SK-N-SH treated with all-trans-retinoic acid at 6 μM for 48 hours (cell line): Measurements from ENCODE around the gene TMED10.

Source experiments
- ARNTL ChIP-seq: fragments of 450-650 bp; formaldehyde crosslinking; IDR thresholded peaks from 2 replicates; pipeline ENCODE4 v1.5.0; 2020; ENCODE audit warnings: low read depth, mild to moderate bottlenecking, moderate library complexity, borderline replicate concordance
- BACH2 ChIP-seq: fragments of 250-450 bp; sonication (Bioruptor Pico); IDR thresholded peaks from 2 replicates; pipeline ENCODE4 v1.9.0; 2021; ENCODE audit warnings: mild to moderate bottlenecking, borderline replicate concordance
- ESRRG ChIP-seq: fragments of 250-450 bp; sonication (Bioruptor Pico); IDR thresholded peaks from 2 replicates; pipeline ENCODE4 v1.6.1; 2021; ENCODE audit warnings: mild to moderate bottlenecking
- PATZ1 ChIP-seq: fragments of 250-450 bp; sonication (Bioruptor Pico); IDR thresholded peaks from 2 replicates; pipeline ENCODE4 v1.8.0; 2020; ENCODE audit warnings: mild to moderate bottlenecking, moderate library complexity, borderline replicate concordance
- PPARA ChIP-seq: fragments of 250-450 bp; sonication (Bioruptor Pico); IDR thresholded peaks from 2 replicates; pipeline ENCODE4 v1.5.0; 2020; ENCODE audit warnings: mild to moderate bottlenecking, borderline replicate concordance
- RARB ChIP-seq: fragments of 250-450 bp; sonication (Bioruptor Pico); IDR thresholded peaks from 2 replicates; pipeline ENCODE4 v1.8.0; 2021; ENCODE audit warnings: mild to moderate bottlenecking, moderate library complexity
- SNAI2 ChIP-seq: fragments of 250-450 bp; sonication (Bioruptor Pico); IDR thresholded peaks from 2 replicates; pipeline ENCODE4 v1.5.0; 2020; ENCODE audit warnings: mild to moderate bottlenecking, moderate library complexity
- TF ChIP-seq, protein P1 (sequence below): fragments of 250-450 bp; sonication (Bioruptor Pico); IDR thresholded peaks from 2 replicates; pipeline ENCODE4 v1.5.1; 2020; ENCODE audit warnings: low read depth, mild to moderate bottlenecking, moderate library complexity

- TF ChIP-seq, protein P1, sequence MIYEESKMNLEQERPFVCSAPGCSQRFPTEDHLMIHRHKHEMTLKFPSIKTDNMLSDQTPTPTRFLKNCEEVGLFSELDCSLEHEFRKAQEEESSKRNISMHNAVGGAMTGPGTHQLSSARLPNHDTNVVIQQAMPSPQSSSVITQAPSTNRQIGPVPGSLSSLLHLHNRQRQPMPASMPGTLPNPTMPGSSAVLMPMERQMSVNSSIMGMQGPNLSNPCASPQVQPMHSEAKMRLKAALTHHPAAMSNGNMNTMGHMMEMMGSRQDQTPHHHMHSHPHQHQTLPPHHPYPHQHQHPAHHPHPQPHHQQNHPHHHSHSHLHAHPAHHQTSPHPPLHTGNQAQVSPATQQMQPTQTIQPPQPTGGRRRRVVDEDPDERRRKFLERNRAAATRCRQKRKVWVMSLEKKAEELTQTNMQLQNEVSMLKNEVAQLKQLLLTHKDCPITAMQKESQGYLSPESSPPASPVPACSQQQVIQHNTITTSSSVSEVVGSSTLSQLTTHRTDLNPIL (CRISPR knock-in tag), result no peak
- no peak for TF ChIP-seq PATZ1
- no peak for TF ChIP-seq SNAI2
- TF ChIP-seq ESRRG, result no peak
- TF ChIP-seq RARB (CRISPR knock-in tag), result no peak
- TF ChIP-seq PPARA (CRISPR knock-in tag), result no peak
- no peak for TF ChIP-seq ARNTL (CRISPR knock-in tag)
- TF ChIP-seq BACH2 (CRISPR knock-in tag), result no peak
These were observed 12.7 kb downstream of the TMED10 start for GRCh38 chr14:75163677-75164076.
